Ecto neural progenitor cell (in vitro differentiated cells): Measurements from ENCODE around the gene TAGLN2.

ENCODE experiments used
- DNase-seq: peaks from one replicate; pipeline ENCODE4 v3.0.0-alpha.2; 2018; ENCODE audit warnings: low spot score

The TAGLN2 gene

GRCh38 chr1:159949123-159949522 lies 23.8 kb upstream of the TAGLN2 start:
- DNase-seq, result no peak

DNA sequence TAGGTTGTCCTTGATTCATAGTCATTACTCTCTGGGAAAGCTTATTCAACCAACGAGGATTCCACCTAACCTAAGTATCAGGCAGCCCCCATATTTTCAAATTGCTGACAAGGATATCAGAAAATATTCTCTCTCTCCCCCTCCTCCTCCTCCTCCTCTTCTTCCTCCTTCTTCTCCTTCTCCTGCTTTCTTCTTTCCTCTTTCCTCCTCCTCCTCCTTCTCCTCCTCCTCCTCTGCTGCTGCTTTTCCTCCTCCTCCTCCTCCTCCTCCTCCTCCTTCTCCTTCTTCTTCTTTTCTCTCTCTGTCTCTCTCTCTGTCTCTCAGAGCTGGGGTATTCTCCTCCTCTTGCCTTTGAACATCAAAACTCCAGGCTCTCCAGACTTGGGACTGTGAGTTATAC lies 22.6 kb upstream of the TAGLN2 start:
- DNase-seq, result no peak

GRCh38 chr1:159946242-159947187 lies 21.2 kb upstream of the TAGLN2 start:
- no peak for DNase-seq

GRCh38 chr1:159945483-159946241 lies 20.4 kb upstream of the TAGLN2 start, which contains the start of gene IGSF9:
Gene IGSF9 (minus strand): TSS chr1:159945613. CDS start chr1:159943454, 2,159 bp downstream.
- DNase-seq, result peak; percentile 98

DNA sequence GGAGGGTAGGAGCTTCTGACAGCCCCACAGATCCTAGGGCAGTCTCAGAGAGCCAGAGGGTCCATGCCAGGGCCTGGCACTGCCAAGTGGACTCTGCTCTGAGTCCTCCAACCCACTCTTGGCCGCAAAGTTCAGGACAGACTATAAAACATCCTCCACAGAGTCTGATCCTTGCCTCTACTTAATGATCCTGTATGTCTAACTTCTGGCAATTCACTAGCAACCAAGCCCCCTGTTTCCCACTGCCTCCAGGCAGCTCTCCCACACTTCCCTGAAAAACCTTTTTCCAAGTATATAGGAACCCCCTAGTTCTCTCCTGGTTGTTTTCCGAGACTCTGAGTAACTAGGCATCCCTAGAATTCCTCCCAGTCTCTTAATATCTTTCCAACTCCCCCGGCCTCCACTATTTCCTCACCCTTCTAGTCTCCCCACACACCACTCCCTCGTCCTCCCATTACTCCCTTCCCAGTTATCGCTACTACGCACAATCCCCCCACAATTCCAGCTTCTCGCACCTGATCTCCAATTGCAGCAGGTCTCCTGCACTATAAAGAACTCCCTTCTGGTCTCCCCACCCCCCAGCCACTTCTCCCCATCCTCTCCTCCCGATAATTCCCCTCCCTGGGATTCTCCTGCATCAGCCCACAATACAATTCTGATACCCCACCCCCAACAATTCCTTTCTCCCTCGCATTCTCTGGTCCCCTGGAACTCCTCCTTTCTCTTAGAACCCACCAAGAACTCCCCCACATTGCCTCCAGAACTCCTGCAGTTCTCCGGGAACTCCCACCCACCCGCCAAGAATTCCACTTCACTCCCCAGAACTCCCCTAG lies 19.5 kb upstream of the TAGLN2 start:
- no peak for DNase-seq

DNA sequence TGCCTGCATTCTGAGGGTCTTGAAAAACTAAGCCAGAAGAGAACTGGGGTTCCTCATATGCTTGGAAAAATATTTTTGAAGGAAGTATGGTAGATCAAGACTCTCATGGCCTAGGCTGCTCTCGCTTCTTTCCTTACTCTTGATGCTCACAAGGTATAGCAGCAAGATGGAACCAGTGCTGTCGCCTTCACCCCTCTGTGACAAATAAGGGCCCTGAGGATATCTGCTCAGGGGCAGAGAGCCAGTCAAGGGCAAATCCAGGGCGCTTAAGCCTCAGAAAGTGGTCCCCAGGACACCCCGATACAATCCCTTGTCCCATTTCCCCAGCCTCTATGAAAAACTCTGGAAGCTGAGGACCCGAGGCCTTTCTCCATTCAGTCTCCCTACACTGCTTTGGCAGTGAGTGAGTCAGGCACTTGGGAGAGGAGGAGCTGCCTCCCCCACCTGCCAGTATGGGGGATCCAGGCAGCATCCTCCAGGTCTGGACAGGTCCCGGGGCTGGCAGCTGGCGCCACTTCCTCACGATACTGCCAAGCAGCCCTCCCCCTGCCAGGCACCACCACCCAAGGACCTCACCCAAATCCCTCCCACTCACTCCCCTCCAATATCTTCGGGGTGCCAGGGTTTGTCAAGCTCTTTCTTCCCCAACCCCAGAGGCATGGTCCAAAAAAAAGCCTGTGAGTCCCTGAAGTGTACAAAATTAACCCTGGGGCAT lies 18.8 kb upstream of the TAGLN2 start:
- DNase-seq, result no peak

DNA sequence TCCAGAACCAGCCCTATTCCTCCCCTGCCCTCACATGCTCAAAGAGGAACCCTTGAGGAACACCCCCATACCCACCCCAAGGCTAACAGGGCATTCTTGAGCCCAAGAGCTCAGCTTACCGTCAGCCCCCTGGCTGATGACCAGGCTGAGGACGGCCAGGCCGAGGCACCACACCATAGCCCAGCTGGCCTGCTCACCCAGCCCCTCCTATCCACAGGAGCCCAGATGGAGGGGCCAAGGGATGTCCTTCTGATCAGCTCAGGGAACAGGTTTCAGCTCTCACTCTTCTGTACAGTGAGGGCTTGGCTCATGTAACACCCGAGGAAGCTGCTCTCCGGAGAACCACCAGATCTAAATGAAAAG lies 18.0 kb upstream of the TAGLN2 start:
- no peak for DNase-seq

- DNase-seq, result no peak
These were observed 17.4 kb upstream of the TAGLN2 start for GRCh38 chr1:159942632-159943277.

- DNase-seq, result no peak
These were observed 16.6 kb upstream of the TAGLN2 start for GRCh38 chr1:159941591-159942560.

- DNase-seq, result no peak
These were observed 15.8 kb upstream of the TAGLN2 start for GRCh38 chr1:159941141-159941540.

GRCh38 chr1:159940006-159940620 lies 14.8 kb upstream of the TAGLN2 start:
- DNase-seq, result no peak

- no peak for DNase-seq
These were observed 14.3 kb upstream of the TAGLN2 start for GRCh38 chr1:159939678-159940002.

- DNase-seq, result no peak
These were observed 13.8 kb upstream of the TAGLN2 start for GRCh38 chr1:159938905-159939677.

GRCh38 chr1:159938211-159938852 lies 13.0 kb upstream of the TAGLN2 start:
- DNase-seq, result no peak

GRCh38 chr1:159937054-159937750 lies 11.9 kb upstream of the TAGLN2 start:
- no peak for DNase-seq

DNA sequence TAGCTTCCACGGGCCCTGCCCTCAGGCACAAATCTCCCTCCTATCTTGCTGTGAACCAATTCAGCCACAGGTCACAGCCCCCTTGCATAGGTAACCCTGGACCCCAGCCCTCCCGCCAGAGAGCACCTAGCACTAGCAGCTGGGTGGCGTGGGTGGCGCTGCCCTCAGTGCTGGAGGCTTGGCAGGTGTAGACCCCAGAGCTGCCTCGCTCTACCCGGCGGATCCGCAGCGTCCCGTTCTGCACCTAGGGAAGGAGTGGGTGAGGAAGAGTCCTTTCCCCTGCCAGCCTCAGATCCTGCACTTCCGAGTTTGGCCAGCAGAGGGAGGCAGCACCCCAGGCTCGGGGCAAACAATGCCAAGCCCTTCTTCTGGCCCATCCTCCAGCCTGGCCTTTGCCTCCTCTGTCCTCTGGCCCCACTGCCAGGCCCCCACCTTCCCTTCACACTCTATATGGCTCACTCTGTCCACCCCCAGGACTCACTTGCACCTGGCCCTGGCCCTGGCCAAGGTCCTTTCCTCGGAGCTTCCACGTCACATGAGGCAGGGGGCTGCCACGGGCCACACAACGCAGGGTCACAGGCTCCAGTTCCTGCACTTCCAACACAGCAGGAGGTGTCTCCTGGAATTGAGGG lies 11.1 kb upstream of the TAGLN2 start:
- peak; percentile 92 for DNase-seq

- no peak for DNase-seq
These were observed 10.5 kb upstream of the TAGLN2 start for GRCh38 chr1:159935719-159936272.
